Measurements from ENCODE around the gene SLC2A13.
"Not testable (repeated sequence)": the region's sequence is repeated elsewhere in the genome, so short reads cannot be mapped to it uniquely, and the experiment has no call there.

The SLC2A13 gene

DNA sequence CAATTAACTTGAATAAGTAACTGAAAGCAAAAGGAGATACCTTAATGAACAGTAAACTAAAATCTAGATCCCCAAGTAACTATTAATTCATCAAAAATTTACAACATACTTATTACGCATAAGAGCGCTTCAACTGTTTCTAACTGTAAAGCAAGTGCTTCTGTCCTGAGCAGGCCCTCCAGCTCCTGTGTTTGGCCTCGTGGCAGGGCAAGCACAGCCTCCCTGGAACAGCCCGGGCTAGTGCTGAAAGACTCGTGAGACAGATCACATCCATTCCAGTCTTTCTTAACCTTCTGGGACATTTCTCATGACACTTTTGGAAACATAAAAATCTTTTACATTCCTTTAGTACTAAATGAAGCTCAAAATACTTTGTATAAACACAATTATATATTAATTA lies 307.5 kb downstream of the SLC2A13 start:
- DNase-seq (ENCODE audit: low read depth) = no peak
- H3K4me3 ChIP-seq (ENCODE audit: low read depth, low read length) = no peak overlapping the region
- TF ChIP-seq MYC (IDR thresholded peaks at IDR 0.05; ENCODE audit: low read depth, low read length) (no peak), POLR2A (IDR thresholded peaks at IDR 0.05; ENCODE audit: extremely low read depth, insufficient read length) (no peak)
- TF ChIP-seq, protein P1, sequence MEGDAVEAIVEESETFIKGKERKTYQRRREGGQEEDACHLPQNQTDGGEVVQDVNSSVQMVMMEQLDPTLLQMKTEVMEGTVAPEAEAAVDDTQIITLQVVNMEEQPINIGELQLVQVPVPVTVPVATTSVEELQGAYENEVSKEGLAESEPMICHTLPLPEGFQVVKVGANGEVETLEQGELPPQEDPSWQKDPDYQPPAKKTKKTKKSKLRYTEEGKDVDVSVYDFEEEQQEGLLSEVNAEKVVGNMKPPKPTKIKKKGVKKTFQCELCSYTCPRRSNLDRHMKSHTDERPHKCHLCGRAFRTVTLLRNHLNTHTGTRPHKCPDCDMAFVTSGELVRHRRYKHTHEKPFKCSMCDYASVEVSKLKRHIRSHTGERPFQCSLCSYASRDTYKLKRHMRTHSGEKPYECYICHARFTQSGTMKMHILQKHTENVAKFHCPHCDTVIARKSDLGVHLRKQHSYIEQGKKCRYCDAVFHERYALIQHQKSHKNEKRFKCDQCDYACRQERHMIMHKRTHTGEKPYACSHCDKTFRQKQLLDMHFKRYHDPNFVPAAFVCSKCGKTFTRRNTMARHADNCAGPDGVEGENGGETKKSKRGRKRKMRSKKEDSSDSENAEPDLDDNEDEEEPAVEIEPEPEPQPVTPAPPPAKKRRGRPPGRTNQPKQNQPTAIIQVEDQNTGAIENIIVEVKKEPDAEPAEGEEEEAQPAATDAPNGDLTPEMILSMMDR (IDR thresholded peaks at IDR 0.05; ENCODE audit: low read depth, low read length) = no peak
- TF ChIP-seq, protein P2, sequence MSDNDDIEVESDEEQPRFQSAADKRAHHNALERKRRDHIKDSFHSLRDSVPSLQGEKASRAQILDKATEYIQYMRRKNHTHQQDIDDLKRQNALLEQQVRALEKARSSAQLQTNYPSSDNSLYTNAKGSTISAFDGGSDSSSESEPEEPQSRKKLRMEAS (IDR thresholded peaks at IDR 0.05; ENCODE audit: low read depth, low read length) = no peak

DNA sequence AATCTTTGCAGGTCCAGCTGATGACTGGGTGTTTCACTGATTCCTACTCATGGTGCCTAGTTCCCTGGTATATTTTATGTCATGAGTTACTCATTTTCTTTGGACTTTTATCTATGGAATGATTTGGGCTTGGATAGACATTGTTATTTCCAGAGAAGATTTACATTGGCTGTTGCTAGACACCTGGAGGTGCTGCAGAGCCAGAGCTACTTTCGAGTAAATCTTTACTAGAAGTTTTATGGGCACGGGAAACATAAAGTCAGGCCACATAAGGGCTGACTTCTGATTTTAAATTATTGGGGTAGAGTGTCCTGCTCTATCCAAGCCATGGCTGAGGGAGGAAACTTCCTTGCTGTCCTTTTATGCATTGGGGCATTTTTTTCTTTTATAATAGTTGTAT lies 310.4 kb downstream of the SLC2A13 start:
- TF ChIP-seq, protein P1 (IDR thresholded peaks at IDR 0.05; ENCODE audit: low read depth, low read length) = no peak
- TF ChIP-seq, protein P2 (IDR thresholded peaks at IDR 0.05; ENCODE audit: low read depth, low read length) = no peak
- no peak for DNase-seq (ENCODE audit: low read depth)
- no peak overlapping the region for H3K4me3 ChIP-seq (ENCODE audit: low read depth, low read length)

DNA sequence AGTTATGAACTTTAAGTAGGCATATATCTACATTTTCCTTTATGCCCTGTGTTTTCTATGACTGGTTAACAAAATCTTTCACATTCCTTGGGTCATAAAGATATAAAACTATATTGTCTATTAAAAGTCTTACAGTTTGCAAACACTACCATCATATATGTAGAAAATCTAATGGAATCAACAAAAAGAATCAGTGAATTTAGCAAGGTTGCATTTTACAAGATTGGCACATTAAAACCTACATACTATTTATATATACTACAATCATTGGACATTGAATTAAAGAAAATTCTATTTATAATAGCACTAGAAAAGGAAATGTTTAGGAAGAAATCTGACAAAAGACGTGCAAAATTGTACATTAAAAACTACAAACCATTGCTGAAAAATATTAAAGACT lies 312.9 kb downstream of the SLC2A13 start:
- TF ChIP-seq POLR2A (IDR thresholded peaks at IDR 0.05; ENCODE audit: extremely low read depth, insufficient read length) = no peak
- DNase-seq (ENCODE audit: low read depth) = no peak
- H3K4me3 ChIP-seq (ENCODE audit: low read depth, low read length) = no peak overlapping the region

DNA sequence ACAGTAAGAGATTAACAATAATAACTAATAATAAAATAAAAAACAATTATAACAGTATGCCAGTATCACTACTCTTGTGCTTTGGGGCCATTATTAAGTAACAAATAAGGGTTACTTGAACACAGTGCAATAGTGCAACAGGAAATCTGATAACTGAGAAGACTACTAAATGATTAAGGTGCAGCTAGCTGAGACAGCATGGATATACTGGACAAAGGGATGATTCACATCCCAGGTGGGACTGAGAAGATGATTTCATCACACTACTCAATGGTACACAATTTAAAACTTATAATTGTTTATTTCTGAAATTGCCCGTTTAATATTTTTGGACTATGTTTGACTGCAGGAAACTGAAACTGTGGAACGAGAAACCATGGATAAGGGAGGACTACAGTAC lies 317.6 kb downstream of the SLC2A13 start:
- no peak for DNase-seq (ENCODE audit: low read depth)
- no peak overlapping the region for H3K4me3 ChIP-seq (ENCODE audit: low read depth, low read length)
- TF ChIP-seq, protein P2 (IDR thresholded peaks at IDR 0.05; ENCODE audit: low read depth, low read length) = no peak
- TF ChIP-seq MYC (IDR thresholded peaks at IDR 0.05; ENCODE audit: low read depth, low read length) (no peak), POLR2A (IDR thresholded peaks at IDR 0.05; ENCODE audit: extremely low read depth, insufficient read length) (no peak)
- TF ChIP-seq, protein P1 (IDR thresholded peaks at IDR 0.05; ENCODE audit: low read depth, low read length) = no peak

DNA sequence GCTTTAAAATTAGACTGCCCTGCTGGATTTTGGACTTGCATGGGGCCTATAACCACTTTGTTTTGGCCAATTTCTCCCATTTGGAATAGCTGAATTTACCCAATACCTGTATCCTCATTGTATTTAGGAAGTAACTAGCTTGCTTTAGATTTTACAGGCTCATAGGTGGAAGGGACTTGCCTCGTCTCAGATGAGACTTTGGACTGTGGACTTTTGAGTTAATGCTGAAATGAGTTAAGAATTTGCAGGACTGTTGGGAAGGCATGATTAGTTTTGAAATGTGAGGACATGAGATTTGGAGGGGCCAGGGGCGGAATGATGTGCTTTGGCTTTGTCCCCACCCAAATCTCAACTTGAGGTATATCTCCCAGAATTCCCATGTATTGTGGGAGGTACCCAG lies 320.1 kb downstream of the SLC2A13 start:
- DNase-seq (ENCODE audit: low read depth); H3K4me3 ChIP-seq (ENCODE audit: low read depth, low read length): not testable (repeated sequence)

DNA sequence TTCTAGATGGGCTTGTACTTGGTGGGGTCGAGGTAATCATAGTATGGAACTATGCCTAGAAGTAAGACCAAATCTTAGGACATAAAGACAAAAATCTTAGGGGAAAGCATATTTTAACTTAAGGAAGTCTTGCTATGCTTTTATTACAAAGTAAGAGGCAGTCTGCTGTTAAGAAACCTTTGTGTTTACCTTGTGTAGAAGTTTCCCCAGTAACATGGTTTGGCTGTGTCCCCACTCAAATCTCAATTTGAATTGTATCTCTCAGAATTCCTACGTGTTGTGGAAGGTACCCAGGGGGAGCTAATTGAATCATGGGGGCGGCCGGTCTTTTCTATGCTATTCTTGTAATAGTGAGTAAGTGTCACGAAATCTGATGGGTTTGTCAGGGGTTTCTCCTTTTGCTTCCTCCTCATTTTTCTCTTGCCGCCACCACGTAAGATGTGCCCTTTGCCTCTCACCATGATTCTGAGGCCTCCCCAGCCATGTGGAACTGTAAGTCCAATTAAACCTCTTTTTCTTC lies 323.8 kb downstream of the SLC2A13 start:
- DNase-seq (ENCODE audit: low read depth) = no peak
- no peak overlapping the region for H3K4me3 ChIP-seq (ENCODE audit: low read depth, low read length)
- TF ChIP-seq, protein P1 (IDR thresholded peaks at IDR 0.05; ENCODE audit: low read depth, low read length) = no peak
- TF ChIP-seq POLR2A (IDR thresholded peaks at IDR 0.05; ENCODE audit: extremely low read depth, insufficient read length) = no peak

DNA sequence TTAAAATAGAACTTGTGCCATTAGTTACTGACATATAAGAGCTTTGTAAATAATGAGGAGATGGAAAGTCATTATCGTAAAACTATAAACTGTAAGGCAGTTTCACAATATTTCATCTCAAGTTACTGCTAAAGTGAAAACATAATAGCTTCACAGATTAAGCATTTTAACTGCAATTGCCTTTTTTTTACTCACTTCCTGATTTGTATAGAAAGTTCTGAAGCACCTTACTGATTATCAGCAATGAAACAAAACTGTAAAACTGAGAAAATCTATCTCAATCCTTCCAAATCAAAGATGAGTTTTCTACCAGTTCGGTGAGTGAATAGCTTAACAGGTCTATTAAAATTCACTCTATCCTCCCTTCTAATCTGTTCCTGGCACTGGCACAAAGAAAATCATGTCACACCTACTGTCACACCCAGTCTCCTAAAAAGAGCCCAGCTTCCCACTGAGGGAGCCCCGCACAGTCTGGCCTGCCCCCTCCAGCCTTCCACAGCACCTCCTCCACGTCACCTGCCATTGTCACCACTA lies 324.9 kb downstream of the SLC2A13 start:
- no peak for DNase-seq (ENCODE audit: low read depth)
- no peak overlapping the region for H3K4me3 ChIP-seq (ENCODE audit: low read depth, low read length)
- TF ChIP-seq, protein P2 (IDR thresholded peaks at IDR 0.05; ENCODE audit: low read depth, low read length) = no peak
- TF ChIP-seq, protein P1 (IDR thresholded peaks at IDR 0.05; ENCODE audit: low read depth, low read length) = no peak
- TF ChIP-seq POLR2A (IDR thresholded peaks at IDR 0.05; ENCODE audit: extremely low read depth, insufficient read length) (no peak), MYC (IDR thresholded peaks at IDR 0.05; ENCODE audit: low read depth, low read length) (no peak)

All from NB4 (cell line).